Peyer's patch (tissue), 4 donors: ENCODE results near the gene CALR.

Experiments used
- CTCF ChIP-seq, 6 experiments: fragments of 450-650 bp in 4 of 6; fragments of 200-600 bp in 2 of 6; sonication (generic) in 1 of 6; IDR thresholded peaks; one replicate each; pipeline ENCODE4 v1.5.1; 2017 to 2019; ENCODE audit warnings: antibody characterized with exemption in 6 of 6, mild to moderate bottlenecking in 3 of 6, moderate library complexity in 1 of 6
- POLR2A ChIP-seq, 2 donors: fragments of 450-650 bp; IDR thresholded peaks; one replicate each; pipeline ENCODE4 v1.5.1; 2017; ENCODE audit warnings: antibody characterized with exemption in 2 of 2, mild to moderate bottlenecking in 2 of 2, moderate library complexity in 2 of 2

GRCh38 chr19:12975221-12975741 lies 36.9 kb downstream of the CALR start:
- TF ChIP-seq CTCF (IDR thresholded peaks at IDR 0.05) (no peak), POLR2A (IDR thresholded peaks at IDR 0.05) (no peak)
